ENCODE measurements around the gene CDH3.

The CDH3 gene

GRCh38 chr16:68651136-68651535 lies 6.0 kb downstream of the CDH3 start:
- no peak overlapping the region for H3K4me3 ChIP-seq (ENCODE audit: low read depth, low read length)
- H3K9ac ChIP-seq (ENCODE audit: low read depth, low read length) = no peak overlapping the region
- H3K9me3 ChIP-seq (ENCODE audit: control insufficient read depth, insufficient read depth, low read length) = no peaks in the 10 kb centered on the region
- no peaks in the 10 kb centered on the region for H3K27me3 ChIP-seq (ENCODE audit: control insufficient read depth, insufficient read depth, low read length)
- peaks cover 21% of the 10 kb centered on the region for H3K36me3 ChIP-seq (ENCODE audit: control insufficient read depth, insufficient read depth, low read length)
- no peak overlapping the region for H3K27ac ChIP-seq (ENCODE audit: low read depth, low read length)
- H3K4me1 ChIP-seq (ENCODE audit: control insufficient read depth, insufficient read depth, low read length) = peaks cover 16% of the 10 kb centered on the region

GRCh38 chr16:68652659-68653058 lies 7.5 kb downstream of the CDH3 start:
- no peaks in the 10 kb centered on the region for H3K27me3 ChIP-seq (ENCODE audit: control insufficient read depth, insufficient read depth, low read length)
- H3K9ac ChIP-seq (ENCODE audit: low read depth, low read length) = no peak overlapping the region
- H3K4me3 ChIP-seq (ENCODE audit: low read depth, low read length) = no peak overlapping the region
- peaks cover 4% of the 10 kb centered on the region for H3K4me1 ChIP-seq (ENCODE audit: control insufficient read depth, insufficient read depth, low read length)
- H3K36me3 ChIP-seq (ENCODE audit: control insufficient read depth, insufficient read depth, low read length) = peaks cover 24% of the 10 kb centered on the region
- H3K27ac ChIP-seq (ENCODE audit: low read depth, low read length) = no peak overlapping the region
- H3K9me3 ChIP-seq (ENCODE audit: control insufficient read depth, insufficient read depth, low read length) = no peaks in the 10 kb centered on the region

GRCh38 chr16:68655806-68656205 lies 10.7 kb downstream of the CDH3 start:
- H3K27me3 ChIP-seq (ENCODE audit: control insufficient read depth, insufficient read depth, low read length) = no peaks in the 10 kb centered on the region
- H3K4me3 ChIP-seq (ENCODE audit: low read depth, low read length) = no peak overlapping the region
- H3K9ac ChIP-seq (ENCODE audit: low read depth, low read length) = no peak overlapping the region
- H3K4me1 ChIP-seq (ENCODE audit: control insufficient read depth, insufficient read depth, low read length) = no peaks in the 10 kb centered on the region
- no peaks in the 10 kb centered on the region for H3K9me3 ChIP-seq (ENCODE audit: control insufficient read depth, insufficient read depth, low read length)
- no peak overlapping the region for H3K27ac ChIP-seq (ENCODE audit: low read depth, low read length)
- H3K36me3 ChIP-seq (ENCODE audit: control insufficient read depth, insufficient read depth, low read length) = peaks cover 22% of the 10 kb centered on the region

- no peak overlapping the region for H3K9ac ChIP-seq (ENCODE audit: low read depth, low read length)
- H3K4me3 ChIP-seq (ENCODE audit: low read depth, low read length) = no peak overlapping the region
- H3K27me3 ChIP-seq (ENCODE audit: control insufficient read depth, insufficient read depth, low read length) = no peaks in the 10 kb centered on the region
- peak overlapping the region; percentile 17 for H3K27ac ChIP-seq (ENCODE audit: low read depth, low read length)
- no peaks in the 10 kb centered on the region for H3K9me3 ChIP-seq (ENCODE audit: control insufficient read depth, insufficient read depth, low read length)
- H3K36me3 ChIP-seq (ENCODE audit: control insufficient read depth, insufficient read depth, low read length) = peaks cover 19% of the 10 kb centered on the region
- no peaks in the 10 kb centered on the region for H3K4me1 ChIP-seq (ENCODE audit: control insufficient read depth, insufficient read depth, low read length)
Observed at GRCh38 chr16:68656751-68657150, 11.6 kb downstream of the CDH3 start.

GRCh38 chr16:68658341-68658973 lies 13.3 kb downstream of the CDH3 start:
- H3K36me3 ChIP-seq (ENCODE audit: control insufficient read depth, insufficient read depth, low read length) = peaks cover 19% of the 10 kb centered on the region

GRCh38 chr16:68658974-68659360 lies 13.9 kb downstream of the CDH3 start:
- no peaks in the 10 kb centered on the region for H3K4me1 ChIP-seq (ENCODE audit: control insufficient read depth, insufficient read depth, low read length)
- H3K9me3 ChIP-seq (ENCODE audit: control insufficient read depth, insufficient read depth, low read length) = no peaks in the 10 kb centered on the region
- peaks cover 19% of the 10 kb centered on the region for H3K36me3 ChIP-seq (ENCODE audit: control insufficient read depth, insufficient read depth, low read length)
- H3K27me3 ChIP-seq (ENCODE audit: control insufficient read depth, insufficient read depth, low read length) = no peaks in the 10 kb centered on the region
- no peak overlapping the region for H3K4me3 ChIP-seq (ENCODE audit: low read depth, low read length)
- H3K9ac ChIP-seq (ENCODE audit: low read depth, low read length) = no peak overlapping the region
- no peak overlapping the region for H3K27ac ChIP-seq (ENCODE audit: low read depth, low read length)

More at GRCh38 chr16:68658341-68658973, 13.3 kb downstream of the CDH3 start:
- Histone ChIP-seq H3K9me3 (ENCODE audit: control insufficient read depth, insufficient read depth, low read length) (no peaks in the 10 kb centered on the region), H3K4me1 (ENCODE audit: control insufficient read depth, insufficient read depth, low read length) (no peaks in the 10 kb centered on the region), H3K4me3 (ENCODE audit: low read depth, low read length) (no peak overlapping the region), H3K9ac (ENCODE audit: low read depth, low read length) (no peak overlapping the region), H3K27ac (ENCODE audit: low read depth, low read length) (no peak overlapping the region), H3K27me3 (ENCODE audit: control insufficient read depth, insufficient read depth, low read length) (no peaks in the 10 kb centered on the region)

- no peaks in the 10 kb centered on the region for H3K4me1 ChIP-seq (ENCODE audit: control insufficient read depth, insufficient read depth, low read length)
- no peaks in the 10 kb centered on the region for H3K27me3 ChIP-seq (ENCODE audit: control insufficient read depth, insufficient read depth, low read length)
- no peaks in the 10 kb centered on the region for H3K9me3 ChIP-seq (ENCODE audit: control insufficient read depth, insufficient read depth, low read length)
- H3K4me3 ChIP-seq (ENCODE audit: low read depth, low read length) = no peak overlapping the region
- no peak overlapping the region for H3K9ac ChIP-seq (ENCODE audit: low read depth, low read length)
- H3K27ac ChIP-seq (ENCODE audit: low read depth, low read length) = no peak overlapping the region
- peaks cover 19% of the 10 kb centered on the region for H3K36me3 ChIP-seq (ENCODE audit: control insufficient read depth, insufficient read depth, low read length)
Observed at GRCh38 chr16:68659412-68660358, 14.6 kb downstream of the CDH3 start.

DNA sequence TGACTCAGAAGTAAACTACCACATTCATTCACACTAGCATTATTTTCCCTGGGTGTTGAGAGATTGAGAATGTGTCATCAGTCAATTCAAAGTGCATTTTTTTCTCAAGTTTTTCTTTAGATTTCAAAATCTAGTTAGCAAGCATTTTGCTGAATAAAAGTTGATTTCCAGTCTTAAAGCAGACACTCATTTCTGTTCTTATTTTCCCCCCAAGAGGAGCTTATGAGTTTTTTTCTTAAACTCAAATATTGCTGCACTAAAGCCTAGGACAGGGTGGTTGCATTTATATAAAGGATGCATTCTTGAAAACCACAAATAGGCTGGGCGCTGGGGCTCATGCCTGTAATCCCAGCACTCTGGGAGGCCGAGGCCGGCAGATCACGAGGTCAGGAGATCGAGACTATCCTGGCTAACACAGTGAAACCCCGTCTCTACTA lies 15.3 kb downstream of the CDH3 start:
- Histone ChIP-seq H3K4me3 (ENCODE audit: low read depth, low read length) (no peak overlapping the region), H3K27me3 (ENCODE audit: control insufficient read depth, insufficient read depth, low read length) (no peaks in the 10 kb centered on the region), H3K27ac (ENCODE audit: low read depth, low read length) (no peak overlapping the region), H3K9ac (ENCODE audit: low read depth, low read length) (no peak overlapping the region), H3K36me3 (ENCODE audit: control insufficient read depth, insufficient read depth, low read length) (peaks cover 14% of the 10 kb centered on the region; the same call in 1 of the 2 replicates), H3K9me3 (ENCODE audit: control insufficient read depth, insufficient read depth, low read length) (no peaks in the 10 kb centered on the region), H3K4me1 (ENCODE audit: control insufficient read depth, insufficient read depth, low read length) (no peaks in the 10 kb centered on the region)

DNA sequence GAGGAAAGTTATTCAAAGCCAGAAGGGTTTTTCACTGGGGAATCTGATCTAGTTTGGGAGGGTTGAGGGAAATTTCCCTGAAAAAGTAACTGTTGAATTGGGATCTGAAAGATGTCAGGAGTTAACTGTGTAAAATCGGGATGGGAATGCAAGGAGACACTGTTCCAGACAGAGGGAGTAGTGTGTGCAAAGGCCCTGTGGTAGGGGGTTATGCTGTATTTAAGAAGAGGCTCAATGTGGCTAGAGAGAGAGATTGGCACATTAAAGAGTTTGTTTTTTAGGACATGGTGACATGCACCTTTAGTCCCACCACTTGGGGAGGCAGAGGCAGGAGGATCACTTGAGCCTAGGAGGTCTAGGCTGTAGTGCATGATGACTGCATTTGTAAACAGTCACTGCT lies 16.9 kb downstream of the CDH3 start:
- H3K4me1 ChIP-seq (ENCODE audit: control insufficient read depth, insufficient read depth, low read length) = no peaks in the 10 kb centered on the region
- H3K9me3 ChIP-seq (ENCODE audit: control insufficient read depth, insufficient read depth, low read length) = no peaks in the 10 kb centered on the region

GRCh38 chr16:68664297-68664696 lies 19.2 kb downstream of the CDH3 start:
- no peak overlapping the region for H3K27ac ChIP-seq (ENCODE audit: low read depth, low read length)
- no peaks in the 10 kb centered on the region for H3K36me3 ChIP-seq (ENCODE audit: control insufficient read depth, insufficient read depth, low read length)
- no peaks in the 10 kb centered on the region for H3K4me1 ChIP-seq (ENCODE audit: control insufficient read depth, insufficient read depth, low read length)
- H3K4me3 ChIP-seq (ENCODE audit: low read depth, low read length) = no peak overlapping the region
- no peaks in the 10 kb centered on the region for H3K27me3 ChIP-seq (ENCODE audit: control insufficient read depth, insufficient read depth, low read length)
- no peak overlapping the region for H3K9ac ChIP-seq (ENCODE audit: low read depth, low read length)
- no peaks in the 10 kb centered on the region for H3K9me3 ChIP-seq (ENCODE audit: control insufficient read depth, insufficient read depth, low read length)

More for the DNA sequence above, 16.9 kb downstream of the CDH3 start:
- peaks cover 9% of the 10 kb centered on the region; the same call in 1 of the 2 replicates for H3K36me3 ChIP-seq (ENCODE audit: control insufficient read depth, insufficient read depth, low read length)
- H3K9ac ChIP-seq (ENCODE audit: low read depth, low read length) = no peak overlapping the region
- H3K27me3 ChIP-seq (ENCODE audit: control insufficient read depth, insufficient read depth, low read length) = no peaks in the 10 kb centered on the region
- H3K4me3 ChIP-seq (ENCODE audit: low read depth, low read length) = no peak overlapping the region
- no peak overlapping the region for H3K27ac ChIP-seq (ENCODE audit: low read depth, low read length)

DNA sequence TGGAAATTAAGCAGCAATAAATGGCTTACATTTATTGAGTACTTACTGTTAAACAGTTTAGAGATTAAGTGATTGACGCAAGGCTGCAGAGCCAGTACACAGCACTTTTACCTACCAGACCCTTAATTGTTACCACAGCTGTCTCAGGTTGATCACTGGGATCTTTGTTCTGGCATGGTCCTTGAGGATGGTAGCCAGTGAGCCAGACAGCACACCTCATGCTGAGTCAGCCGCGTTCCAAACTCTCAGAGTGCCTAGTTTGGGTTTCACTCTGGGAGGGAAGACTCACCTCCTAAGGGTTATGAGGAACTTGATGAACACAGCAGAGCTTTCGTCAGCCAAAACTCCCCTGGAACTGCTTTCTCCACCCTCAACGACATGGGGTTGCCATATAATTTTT lies 20.4 kb downstream of the CDH3 start:
- H3K4me1 ChIP-seq (ENCODE audit: control insufficient read depth, insufficient read depth, low read length) = no peaks in the 10 kb centered on the region
- no peaks in the 10 kb centered on the region for H3K9me3 ChIP-seq (ENCODE audit: control insufficient read depth, insufficient read depth, low read length)
- no peak overlapping the region for H3K9ac ChIP-seq (ENCODE audit: low read depth, low read length)
- no peaks in the 10 kb centered on the region for H3K27me3 ChIP-seq (ENCODE audit: control insufficient read depth, insufficient read depth, low read length)
- H3K4me3 ChIP-seq (ENCODE audit: low read depth, low read length) = no peak overlapping the region
- no peak overlapping the region for H3K27ac ChIP-seq (ENCODE audit: low read depth, low read length)
- H3K36me3 ChIP-seq (ENCODE audit: control insufficient read depth, insufficient read depth, low read length) = peaks cover 2% of the 10 kb centered on the region; the same call in 1 of the 2 replicates

All from HUES48 (cell line).